Prostate gland (tissue), 2 donors: ENCODE measurements around the gene CCNI. TPM values are rescaled to one million over a fixed set of nuclear protein-coding genes. Genes with fewer than 3 reads are reported as not detected.

Source experiments
- DNase-seq: peaks from one replicate; pipeline ENCODE4 v3.0.0-alpha.2; 2019; ENCODE audit warnings: low spot score
- H3K27ac ChIP-seq, 2 donors: fragments of 200-600 bp; sonication (generic); 2 replicates each; pipeline ENCODE4 v1.5.1; 2017 to 2019
- H3K27me3 ChIP-seq: fragments of 200-600 bp; sonication (generic); replicated peaks from 2 replicates; pipeline ENCODE4 v1.5.1; 2019; ENCODE audit not compliant: insufficient read depth
- H3K36me3 ChIP-seq, 2 donors: fragments of 200-600 bp; sonication (generic); 1 replicate in 1 of 2; 2 replicates in 1 of 2; pipeline versions ENCODE4 v1.5.1 to v1.8.1; 2017 to 2019
- H3K4me1 ChIP-seq: fragments of 200-600 bp; sonication (generic); replicated peaks from 2 replicates; pipeline ENCODE4 v1.5.1; 2019
- H3K4me3 ChIP-seq, 2 donors: fragments of 200-600 bp; sonication (generic); 2 replicates each; pipeline ENCODE4 v1.5.1; 2017 to 2019
- H3K9me3 ChIP-seq: fragments of 200-600 bp; sonication (generic); 2 replicates; pipeline ENCODE4 v1.5.1; 2017
- CTCF ChIP-seq, 4 experiments: fragments of 200-600 bp in 2 of 4; fragments of 450-650 bp in 2 of 4; sonication (generic) in 2 of 4; IDR thresholded peaks; 1 replicate in 3 of 4; 2 replicates in 1 of 4; pipeline ENCODE4 v1.5.1; 2016 to 2019; ENCODE audit warnings: antibody characterized with exemption in 4 of 4, mild to moderate bottlenecking in 2 of 4, moderate library complexity in 2 of 4
- POLR2A ChIP-seq: fragments of 450-650 bp; IDR thresholded peaks from one replicate; pipeline ENCODE4 v1.6.1; 2016; ENCODE audit warnings: antibody characterized with exemption, mild to moderate bottlenecking
- POLR2AphosphoS5 ChIP-seq: sonication (generic); formaldehyde crosslinking; IDR thresholded peaks from one replicate; pipeline ENCODE4 v1.6.1; 2017; ENCODE audit warnings: antibody characterized with exemption
- WGBS: methylation state at CpG from one replicate; pipeline ENCODE4 v1.1.5; 2018; 5-methylcytosine and 5-hydroxymethylcytosine counted together
- intact Hi-C: fragments of 100-400 bp; cut with DNase I; formaldehyde crosslinking; loops from one replicate; pipeline ENCODE4 v1.14.2; 2022
- total RNA-seq, 2 donors: library from RNA; depleted of rRNA; stranded (reverse); fragments of >200 nt; gene quantifications; one replicate each; pipeline ENCODE4 v1.1.0, GENCODE V29; 2016

CCNI gene
- total RNA-seq, 2 donors from 2014 or later = 274 to 367 TPM

GRCh38 chr4:77076889-77077635, 1.3 kb upstream of the CCNI start:
- no peak for DNase-seq

GRCh38 chr4:77074981-77075855, 571 bp downstream of the CCNI start:
- H3K27me3 ChIP-seq = no peaks in the 10 kb centered on the region
- DNase-seq = peak; percentile 42
- H3K4me3 ChIP-seq = peak overlapping the region; percentile 98 to 100
- under 1% methylated on average over 61 of the region's 89 CpGs for WGBS
- no peaks in the 10 kb centered on the region for H3K36me3 ChIP-seq
- TF ChIP-seq POLR2AphosphoS5 = peak; percentile 2
- TF ChIP-seq CTCF (IDR thresholded peaks at IDR 0.05) = no peak
- peak; percentile 61 for TF ChIP-seq POLR2A
- H3K9me3 ChIP-seq = no peaks in the 10 kb centered on the region
- H3K27ac ChIP-seq = peak overlapping the region; percentile 100
- intact Hi-C loops = loop anchor here (1.0 to 10.0 kb wide), 2 partner anchors 82 to 120 kb away; partner anchors contain the start of gene CCNG2
- no peaks in the 10 kb centered on the region for H3K4me1 ChIP-seq

More at GRCh38 chr4:77076889-77077635, 1.3 kb upstream of the CCNI start:
- Histone ChIP-seq H3K4me1 (no peaks in the 10 kb centered on the region), H3K27ac (peak overlapping the region; percentile 100), H3K4me3 (peak overlapping the region; percentile 98 to 100), H3K36me3 (no peaks in the 10 kb centered on the region), H3K27me3 (no peaks in the 10 kb centered on the region), H3K9me3 (no peaks in the 10 kb centered on the region)
- TF ChIP-seq POLR2A (no peak), POLR2AphosphoS5 (no peak)
- WGBS = 46% methylated on average over 10 of the region's 10 CpGs
- intact Hi-C loops = loop anchor here (10.0 kb wide), 1 partner anchor 122 kb away; no protein-coding TSS in a partner anchor

DNA sequence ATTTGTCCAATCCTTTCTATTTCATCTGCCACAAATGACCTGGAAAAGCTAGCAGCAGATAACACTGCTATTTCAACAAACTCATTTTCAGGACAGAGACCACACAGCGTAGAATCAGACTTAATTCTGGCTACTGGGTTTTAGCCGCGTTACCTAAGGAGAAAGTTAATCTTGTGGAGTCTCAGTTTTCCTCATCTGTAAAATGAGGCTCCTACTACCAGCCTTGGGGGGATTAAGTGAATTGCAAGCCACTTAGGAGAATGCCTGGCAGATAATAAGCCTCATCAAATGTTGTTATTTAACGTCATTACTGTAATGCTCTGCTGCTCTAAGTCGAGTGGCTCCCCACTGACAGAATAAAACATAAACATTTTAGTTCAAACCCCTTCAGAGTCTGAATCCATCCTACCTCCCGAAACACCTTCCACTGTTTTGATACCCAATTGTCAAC, 1.4 kb downstream of the CCNI start:
- H3K36me3 ChIP-seq = no peaks in the 10 kb centered on the region
- intact Hi-C loops = loop anchor here (10.0 kb wide), 1 partner anchor 120 kb away; no protein-coding TSS in a partner anchor
- DNase-seq = no peak
- H3K27me3 ChIP-seq = no peaks in the 10 kb centered on the region
- no peaks in the 10 kb centered on the region for H3K4me1 ChIP-seq
- peak overlapping the region; percentile 100 for H3K27ac ChIP-seq
- TF ChIP-seq POLR2A (no peak), CTCF (IDR thresholded peaks at IDR 0.05) (no peak), POLR2AphosphoS5 (no peak)
- 1% methylated on average over 6 of the region's 6 CpGs for WGBS
- no peaks in the 10 kb centered on the region for H3K9me3 ChIP-seq
- H3K4me3 ChIP-seq = peak overlapping the region; percentile 98 to 100

DNA sequence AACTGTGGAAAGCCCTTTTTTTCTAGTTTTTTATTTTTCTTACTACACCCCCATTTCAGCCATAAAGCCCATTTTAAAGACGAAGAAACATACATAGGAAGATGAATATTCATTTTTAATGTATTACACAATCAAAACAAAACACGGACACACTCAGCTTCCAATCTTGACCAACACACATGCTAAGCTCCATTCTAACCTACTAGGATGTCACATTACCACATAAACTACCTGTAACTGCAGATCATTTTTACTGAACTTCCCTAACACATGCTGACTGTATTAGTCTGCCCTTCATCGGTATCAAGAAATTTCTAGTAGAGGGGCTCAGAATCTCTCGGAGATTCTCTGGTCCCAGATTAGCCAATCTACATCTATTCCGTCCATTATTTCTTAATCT, 1.8 kb downstream of the CCNI start:
- no peaks in the 10 kb centered on the region for H3K36me3 ChIP-seq
- TF ChIP-seq POLR2A = no peak
- TF ChIP-seq CTCF (IDR thresholded peaks at IDR 0.05) = no peak
- no peak for TF ChIP-seq POLR2AphosphoS5
- H3K4me1 ChIP-seq = no peaks in the 10 kb centered on the region
- no peak for DNase-seq
- no peaks in the 10 kb centered on the region for H3K27me3 ChIP-seq
- WGBS = under 1% methylated on average over 5 of the region's 5 CpGs
- peak overlapping the region; percentile 98 to 100 for H3K4me3 ChIP-seq
- no peaks in the 10 kb centered on the region for H3K9me3 ChIP-seq
- intact Hi-C loops = loop anchor here (10.0 kb wide), 1 partner anchor 119 kb away; no protein-coding TSS in a partner anchor
- H3K27ac ChIP-seq = peak overlapping the region; percentile 100
